Endothelial cell of umbilical vein (primary cell): ENCODE measurements around the gene ZNF488. TPM values are rescaled to one million over a fixed set of nuclear protein-coding genes. Genes with fewer than 3 reads are reported as not detected.

Source experiments
- BruUV-seq: library from RNA; stranded (reverse); fragments of 400-500 nt; replicated peaks from 2 replicates; lab custom pipeline; 2021; lab: Mats Ljungman, UMichigan
- CTCF ChIA-PET: fragments of 300-600, 350-600 bp; sonication (Branson Sonifier 250); formaldehyde crosslinking; loops from one replicate; lab custom pipeline; 2021; ENCODE audit warnings: antibody characterized with exemption, inconsistent platforms; lab: Charles Lee
- POLR2A ChIA-PET: fragments of 300-600, 350-600 bp; sonication (Branson Sonifier 250); formaldehyde crosslinking; loops from one replicate; lab custom pipeline; 2021; ENCODE audit warnings: antibody characterized with exemption, inconsistent platforms; lab: Charles Lee
- DNase-seq: peaks from one replicate; pipeline ENCODE4 v3.0.0-alpha.2; 2011; ENCODE audit warnings: low read depth, low spot score
- FAIRE-seq: peaks from 2 replicates; lab custom pipeline; 2011; peaks lifted over from hg19 to GRCh38; lab: Jason Lieb, UNC
- H2AFZ ChIP-seq: 2 replicates; pipeline ENCODE4 v1.6.0; 2012; ENCODE audit warnings: low read depth, low read length, control low read depth, inconsistent platforms
- H3K27ac ChIP-seq: 2 replicates; pipeline ENCODE4 v1.5.1; 2011; ENCODE audit warnings: low read depth, mild to moderate bottlenecking, control low read depth, low read length, moderate library complexity; ENCODE audit not compliant: insufficient read depth
- H3K27me3 ChIP-seq, 2 experiments: 2 replicates each; pipeline versions ENCODE4 v1.6.0 to v1.6.1; 2011; ENCODE audit warnings: low read length in 2 of 2, mixed read lengths in 1 of 2; ENCODE audit not compliant: control insufficient read depth in 2 of 2, insufficient read depth in 2 of 2
- H3K36me3 ChIP-seq, 2 experiments: 2 replicates in 1 of 2; 3 replicates in 1 of 2; pipeline ENCODE4 v1.5.1; 2011; ENCODE audit warnings: low read length in 2 of 2, mild to moderate bottlenecking in 1 of 2, moderate library complexity in 1 of 2; ENCODE audit not compliant: control insufficient read depth in 2 of 2, insufficient read depth in 2 of 2; ENCODE audit errors: extremely low read depth in 1 of 2
- H3K4me1 ChIP-seq: 3 replicates; pipeline ENCODE4 v1.5.1; 2011; ENCODE audit warnings: mild to moderate bottlenecking, low read length; ENCODE audit not compliant: control insufficient read depth, insufficient read depth; ENCODE audit errors: extremely low read depth
- H3K4me2 ChIP-seq: 2 replicates; pipeline ENCODE4 v1.6.1; 2011; ENCODE audit warnings: low read length, control low read depth, mixed read lengths; ENCODE audit not compliant: insufficient read depth
- H3K4me3 ChIP-seq, 3 experiments: fragments of 200-600 bp in 1 of 3; sonication (generic), shearing (Covaris generic) in 1 of 3; replicated peaks in 1 of 3; 2 replicates each; pipeline ENCODE4 v1.5.1; 2011 to 2016; ENCODE audit warnings: control low read depth in 3 of 3, low read length in 3 of 3, mild to moderate bottlenecking in 2 of 3, inconsistent platforms in 1 of 3, low read depth in 1 of 3, moderate library complexity in 1 of 3; ENCODE audit not compliant: insufficient read depth in 1 of 3
- H3K79me2 ChIP-seq: 2 replicates; pipeline ENCODE4 v1.6.0; 2012; ENCODE audit warnings: low read length, inconsistent platforms; ENCODE audit not compliant: control insufficient read depth, insufficient read depth
- H3K9ac ChIP-seq: replicated peaks from 2 replicates; pipeline ENCODE3; 2011; ENCODE audit warnings: low read length, control low read depth; ENCODE audit not compliant: insufficient read depth; ENCODE audit errors: extremely low read depth
- H3K9me1 ChIP-seq: replicated peaks from 3 replicates; pipeline ENCODE4 v1.6.0; 2011; ENCODE audit warnings: mild to moderate bottlenecking, low read length; ENCODE audit not compliant: control insufficient read depth, insufficient read depth; ENCODE audit errors: extremely low read depth
- H3K9me3 ChIP-seq: replicated peaks from 2 replicates; pipeline ENCODE4 v1.5.1; 2012; ENCODE audit warnings: low read length, inconsistent platforms; ENCODE audit not compliant: control insufficient read depth, insufficient read depth
- H4K20me1 ChIP-seq: replicated peaks from 2 replicates; pipeline ENCODE3; 2011; ENCODE audit warnings: mild to moderate bottlenecking, low read length; ENCODE audit not compliant: control insufficient read depth, insufficient read depth; ENCODE audit errors: extremely low read depth
- CTCF ChIP-seq, 2 donors: IDR thresholded peaks; 1 replicate in 1 of 2; 2 replicates in 1 of 2; pipeline ENCODE4 v1.5.1; 2011; ENCODE audit warnings: low read length in 2 of 2, mild to moderate bottlenecking in 2 of 2, moderate library complexity in 2 of 2, control low read depth in 1 of 2, inconsistent platforms in 1 of 2, low read depth in 1 of 2; ENCODE audit not compliant: insufficient read depth in 1 of 2; ENCODE audit errors: extremely low read depth in 1 of 2
- MAX ChIP-seq: IDR thresholded peaks from 2 replicates; pipeline ENCODE4 v1.6.1; 2011; ENCODE audit not compliant: insufficient read depth, insufficient read length
- dilution Hi-C: fragments of 300-500 bp; cut with MboI; formaldehyde crosslinking; loops from one replicate; pipeline ENCODE4 v1.15.0; 2019; ENCODE audit warnings: low sequenced_read_pairs; ENCODE audit not compliant: extremely low pct_ligation_motif_present
- intact Hi-C: fragments of 100-400 bp; cut with micrococcal nuclease; formaldehyde crosslinking; loops from one replicate; pipeline ENCODE4 v1.10.0; 2022
- polyA plus RNA-seq, 4 experiments: library from polyadenylated mRNA; depleted of rRNA in 3 of 4; stranded (reverse) in 3 of 4; unstranded in 1 of 4; fragments of >200 nt; gene quantifications; 2 replicates each; pipeline versions ENCODE4 v1.2.1 to v1.2.3, GENCODE V29; 2011 to 2012; ENCODE audit warnings: missing spikeins in 1 of 4
- total RNA-seq: library from RNA; stranded (reverse); gene quantifications from 2 replicates; pipeline ENCODE4 v1.2.3, GENCODE V29; 2021

Gene ZNF488
- total and polyA plus RNA-seq, 2 donors (not counting 3 experiments of a cell fraction or from before 2014, with no cell fraction given), result 0.21 to 0.38 TPM

DNA sequence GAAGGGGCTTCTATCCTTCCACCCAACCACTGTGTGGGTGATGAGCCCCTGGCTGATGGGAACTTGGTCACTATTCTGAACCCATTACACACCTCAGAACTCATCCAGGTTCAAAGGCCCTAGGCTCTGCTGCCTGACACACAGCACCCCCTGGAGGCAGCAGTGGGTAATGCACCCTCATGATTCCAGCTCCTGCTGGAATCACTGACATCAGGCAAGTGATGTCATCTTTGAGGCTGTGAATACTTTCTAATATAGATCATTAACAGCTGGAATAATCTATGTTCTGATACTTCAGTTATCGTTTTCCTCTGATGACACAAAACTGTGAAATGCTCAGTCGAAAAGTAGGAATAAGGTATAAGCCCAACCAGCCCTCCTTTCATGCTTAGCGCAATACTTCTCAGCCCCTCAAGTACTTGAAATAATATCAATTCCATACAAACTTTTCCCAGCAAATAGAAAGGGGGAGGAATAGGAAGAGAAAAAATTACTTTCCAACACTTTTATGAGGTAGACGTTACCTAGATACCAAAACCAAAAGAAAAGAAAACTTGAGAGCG, 43.4 kb downstream of the ZNF488 start:
- no peaks in the 10 kb centered on the region for H4K20me1 ChIP-seq
- no peaks in the 10 kb centered on the region for H3K4me1 ChIP-seq
- intact Hi-C loops (loop anchor here (1.0 kb wide), 2 partner anchors 293 to 316 kb away; no protein-coding TSS in a partner anchor), dilution Hi-C loops (no loop called here)
- no peaks in the 10 kb centered on the region for H3K36me3 ChIP-seq
- H3K9me3 ChIP-seq, result no peaks in the 10 kb centered on the region
- peak; percentile 64 for DNase-seq
- H3K9ac ChIP-seq, result no peak overlapping the region
- H2AFZ ChIP-seq, result no peak overlapping the region
- BruUV-seq, result no TSS peak
- H3K27me3 ChIP-seq, result peaks cover 0 to 8% of the 10 kb centered on the region in 2 experiments
- ChIA-PET CTCF (interaction anchor here (0.5 to 2.2 kb wide), 26 partner anchors 10 to 348 kb away, joined by 3 to 49 read pairs (median 4); partner anchors contain the start of genes GDF2 and ZNF488), POLR2A (no interaction called here)
- FAIRE-seq, result no peak
- H3K79me2 ChIP-seq, result no peaks in the 10 kb centered on the region
- H3K9me1 ChIP-seq, result no peaks in the 10 kb centered on the region
- peak; percentile 91 to 97 for TF ChIP-seq CTCF (IDR thresholded peaks at IDR 0.05; ENCODE audit: extremely low read depth in 1 of 2, insufficient read depth in 1 of 2, low read depth in 1 of 2, low read length in 2 of 2)
- TF ChIP-seq MAX, result no peak
- no peak overlapping the region for H3K4me3 ChIP-seq
- no peak overlapping the region for H3K27ac ChIP-seq
- no peak overlapping the region for H3K4me2 ChIP-seq
